HEK293 (cell line): ENCODE results near the gene CHMP6.

Experiments used
- BCL11A ChIP-seq: fragments of 450-650 bp; formaldehyde crosslinking; IDR thresholded peaks from 2 replicates; pipeline ENCODE4 v1.5.1; 2016; ENCODE audit warnings: low read depth, missing biosample characterization, missing genetic modification characterization
- IKZF3 ChIP-seq: fragments of 450-650 bp; IDR thresholded peaks from 2 replicates; pipeline ENCODE4 v1.5.0; 2018; ENCODE audit warnings: missing biosample characterization, mild to moderate bottlenecking, missing genetic modification characterization, moderate library complexity
- KLF8 ChIP-seq: fragments of 450-650 bp; formaldehyde crosslinking; IDR thresholded peaks from 2 replicates; pipeline ENCODE4 v1.5.1; 2016; ENCODE audit warnings: missing biosample characterization, missing genetic modification characterization
- PRDM2 ChIP-seq: fragments of 450-650 bp; formaldehyde crosslinking; IDR thresholded peaks from 2 replicates; pipeline ENCODE4 v1.5.1; 2016; ENCODE audit warnings: missing biosample characterization, missing genetic modification characterization, borderline replicate concordance
- SP3 ChIP-seq: fragments of 450-650 bp; formaldehyde crosslinking; IDR thresholded peaks from 2 replicates; pipeline ENCODE4 v1.5.1; 2016; ENCODE audit warnings: missing biosample characterization, missing genetic modification characterization
- SP7 ChIP-seq: fragments of 450-650 bp; formaldehyde crosslinking; IDR thresholded peaks from 2 replicates; pipeline ENCODE4 v1.5.1; 2016; ENCODE audit warnings: missing biosample characterization, missing genetic modification characterization
- ZBTB8A ChIP-seq: fragments of 450-650 bp; formaldehyde crosslinking; IDR thresholded peaks from 2 replicates; pipeline ENCODE4 v1.5.1; 2016; ENCODE audit warnings: missing biosample characterization, missing genetic modification characterization
- ZNF133 ChIP-seq: fragments of 450-650 bp; formaldehyde crosslinking; IDR thresholded peaks from 2 replicates; pipeline ENCODE4 v1.5.1; 2016; ENCODE audit warnings: missing biosample characterization, missing genetic modification characterization
- ZNF169 ChIP-seq: fragments of 450-650 bp; formaldehyde crosslinking; IDR thresholded peaks from 2 replicates; pipeline ENCODE4 v1.5.1; 2016; ENCODE audit warnings: missing biosample characterization, missing genetic modification characterization
- ZNF175 ChIP-seq: fragments of 450-650 bp; formaldehyde crosslinking; IDR thresholded peaks from 2 replicates; pipeline ENCODE4 v1.5.1; 2016; ENCODE audit warnings: missing biosample characterization, missing genetic modification characterization
- ZNF19 ChIP-seq: fragments of 450-650 bp; formaldehyde crosslinking; IDR thresholded peaks from 2 replicates; pipeline ENCODE4; 2016; ENCODE audit warnings: missing biosample characterization, missing genetic modification characterization, low read depth
- ZNF2 ChIP-seq: fragments of 450-650 bp; formaldehyde crosslinking; IDR thresholded peaks from 2 replicates; pipeline ENCODE4 v1.5.1; 2016; ENCODE audit warnings: missing biosample characterization, missing genetic modification characterization
- ZNF221 ChIP-seq: fragments of 450-650 bp; formaldehyde crosslinking; IDR thresholded peaks from 2 replicates; pipeline ENCODE4 v1.5.1; 2017; ENCODE audit warnings: missing biosample characterization, missing genetic modification characterization, borderline replicate concordance
- ZNF274 ChIP-seq, 2 experiments: fragments of 200-500 bp in 1 of 2; fragments of 450-650 bp in 1 of 2; sonication (Bioruptor generic) in 1 of 2; formaldehyde crosslinking in 1 of 2; IDR thresholded peaks; 2 replicates each; pipeline versions ENCODE4 v1.5.1 to v1.6.1; 2014 to 2016; ENCODE audit warnings: borderline replicate concordance in 1 of 2, inconsistent platforms in 1 of 2, low read length in 1 of 2, missing biosample characterization in 1 of 2, missing genetic modification characterization in 1 of 2
- ZNF350 ChIP-seq: fragments of 450-650 bp; formaldehyde crosslinking; IDR thresholded peaks from 2 replicates; pipeline ENCODE4 v1.5.0; 2017; ENCODE audit warnings: missing biosample characterization, mild to moderate bottlenecking, missing genetic modification characterization
- ZNF398 ChIP-seq: fragments of 450-650 bp; formaldehyde crosslinking; IDR thresholded peaks from 2 replicates; pipeline ENCODE4 v1.5.1; 2017; ENCODE audit warnings: missing biosample characterization, missing genetic modification characterization
- ZNF404 ChIP-seq: fragments of 450-650 bp; formaldehyde crosslinking; IDR thresholded peaks from 2 replicates; pipeline ENCODE4 v1.5.1; 2017; ENCODE audit warnings: missing biosample characterization, missing genetic modification characterization
- ZNF48 ChIP-seq: fragments of 450-650 bp; formaldehyde crosslinking; IDR thresholded peaks from 2 replicates; pipeline ENCODE4 v1.5.1; 2016; ENCODE audit warnings: missing biosample characterization, missing genetic modification characterization
- ZNF513 ChIP-seq: fragments of 450-650 bp; IDR thresholded peaks from 2 replicates; pipeline ENCODE4 v1.5.1; 2018; ENCODE audit warnings: missing biosample characterization, missing genetic modification characterization
- ZNF621 ChIP-seq: fragments of 450-650 bp; formaldehyde crosslinking; IDR thresholded peaks from 2 replicates; pipeline ENCODE4 v1.5.1; 2017; ENCODE audit warnings: missing biosample characterization, missing genetic modification characterization
- ZNF704 ChIP-seq: fragments of 450-650 bp; formaldehyde crosslinking; IDR thresholded peaks from 2 replicates; pipeline ENCODE4 v1.5.1; 2016; ENCODE audit warnings: missing biosample characterization, missing genetic modification characterization
- ZSCAN30 ChIP-seq: fragments of 450-650 bp; IDR thresholded peaks from 2 replicates; pipeline ENCODE4 v1.5.1; 2018; ENCODE audit warnings: missing biosample characterization, mild to moderate bottlenecking, missing genetic modification characterization, moderate library complexity
- TF ChIP-seq, protein P1 (sequence below): fragments of 450-650 bp; formaldehyde crosslinking; conservative IDR thresholded peaks from 2 replicates; pipeline ENCODE4 v1.5.1; 2016; ENCODE audit warnings: low read depth, missing biosample characterization, missing genetic modification characterization
- TF ChIP-seq, protein P2 (sequence below): fragments of 450-650 bp; formaldehyde crosslinking; IDR thresholded peaks from 2 replicates; pipeline ENCODE4 v1.5.1; 2016; ENCODE audit warnings: missing biosample characterization, missing genetic modification characterization

The CHMP6 gene

GRCh38 chr17:81039854-81040758 lies 48.5 kb downstream of the CHMP6 start (continued):
- TF ChIP-seq, protein P1, sequence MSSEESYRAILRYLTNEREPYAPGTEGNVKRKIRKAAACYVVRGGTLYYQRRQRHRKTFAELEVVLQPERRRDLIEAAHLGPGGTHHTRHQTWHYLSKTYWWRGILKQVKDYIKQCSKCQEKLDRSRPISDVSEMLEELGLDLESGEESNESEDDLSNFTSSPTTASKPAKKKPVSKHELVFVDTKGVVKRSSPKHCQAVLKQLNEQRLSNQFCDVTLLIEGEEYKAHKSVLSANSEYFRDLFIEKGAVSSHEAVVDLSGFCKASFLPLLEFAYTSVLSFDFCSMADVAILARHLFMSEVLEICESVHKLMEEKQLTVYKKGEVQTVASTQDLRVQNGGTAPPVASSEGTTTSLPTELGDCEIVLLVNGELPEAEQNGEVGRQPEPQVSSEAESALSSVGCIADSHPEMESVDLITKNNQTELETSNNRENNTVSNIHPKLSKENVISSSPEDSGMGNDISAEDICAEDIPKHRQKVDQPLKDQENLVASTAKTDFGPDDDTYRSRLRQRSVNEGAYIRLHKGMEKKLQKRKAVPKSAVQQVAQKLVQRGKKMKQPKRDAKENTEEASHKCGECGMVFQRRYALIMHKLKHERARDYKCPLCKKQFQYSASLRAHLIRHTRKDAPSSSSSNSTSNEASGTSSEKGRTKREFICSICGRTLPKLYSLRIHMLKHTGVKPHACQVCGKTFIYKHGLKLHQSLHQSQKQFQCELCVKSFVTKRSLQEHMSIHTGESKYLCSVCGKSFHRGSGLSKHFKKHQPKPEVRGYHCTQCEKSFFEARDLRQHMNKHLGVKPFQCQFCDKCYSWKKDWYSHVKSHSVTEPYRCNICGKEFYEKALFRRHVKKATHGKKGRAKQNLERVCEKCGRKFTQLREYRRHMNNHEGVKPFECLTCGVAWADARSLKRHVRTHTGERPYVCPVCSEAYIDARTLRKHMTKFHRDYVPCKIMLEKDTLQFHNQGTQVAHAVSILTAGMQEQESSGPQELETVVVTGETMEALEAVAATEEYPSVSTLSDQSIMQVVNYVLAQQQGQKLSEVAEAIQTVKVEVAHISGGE (tag by site-specific recombination) = no peak
- TF ChIP-seq SP7 (tag by site-specific recombination) = peak; percentile 87
- no peak for TF ChIP-seq ZNF221 (tag by site-specific recombination)
- no peak for TF ChIP-seq ZNF513 (tag by site-specific recombination)
- no peak for TF ChIP-seq KLF8
- no peak for TF ChIP-seq ZNF175
- TF ChIP-seq, protein P2, sequence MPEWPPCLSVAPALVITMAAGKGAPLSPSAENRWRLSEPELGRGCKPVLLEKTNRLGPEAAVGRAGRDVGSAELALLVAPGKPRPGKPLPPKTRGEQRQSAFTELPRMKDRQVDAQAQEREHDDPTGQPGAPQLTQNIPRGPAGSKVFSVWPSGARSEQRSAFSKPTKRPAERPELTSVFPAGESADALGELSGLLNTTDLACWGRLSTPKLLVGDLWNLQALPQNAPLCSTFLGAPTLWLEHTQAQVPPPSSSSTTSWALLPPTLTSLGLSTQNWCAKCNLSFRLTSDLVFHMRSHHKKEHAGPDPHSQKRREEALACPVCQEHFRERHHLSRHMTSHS (tag by site-specific recombination) = no peak
- TF ChIP-seq ZNF621 (tag by site-specific recombination) = no peak
- no peak for TF ChIP-seq ZNF704 (tag by site-specific recombination)
- no peak for TF ChIP-seq SP3
- TF ChIP-seq ZNF19 (tag by site-specific recombination) = no peak
- TF ChIP-seq ZNF169 (tag by site-specific recombination) = no peak
- 0 out of 2 replicates have a peak, but pooled peaks have one; percentile 5 for TF ChIP-seq ZBTB8A (tag by site-specific recombination)
- no peak for TF ChIP-seq ZNF350 (tag by site-specific recombination)
- no peak for TF ChIP-seq ZNF274 (IDR thresholded peaks at IDR 0.05; ENCODE audit: low read length)
- TF ChIP-seq ZNF274 (tag by site-specific recombination; IDR thresholded peaks at IDR 0.05; ENCODE audit: borderline replicate concordance) = no peak
- TF ChIP-seq ZNF48 (tag by site-specific recombination) = no peak
- 0 out of 2 replicates have a peak, but pooled peaks have one; percentile 20 for TF ChIP-seq ZSCAN30 (tag by site-specific recombination)
- TF ChIP-seq BCL11A (tag by site-specific recombination) = no peak
- no peak for TF ChIP-seq ZNF404 (tag by site-specific recombination)
- no peak for TF ChIP-seq PRDM2 (tag by site-specific recombination)
- no peak for TF ChIP-seq ZNF133 (tag by site-specific recombination)
- no peak for TF ChIP-seq ZNF398 (tag by site-specific recombination)
- TF ChIP-seq ZNF2 (tag by site-specific recombination) = no peak
- peak; percentile 65 for TF ChIP-seq IKZF3 (tag by site-specific recombination)
